Activated naive CD4-positive, alpha-beta T cell treated with Interleukin-2 at 50 U/mL for 16 hours (primary cell): ENCODE measurements around the gene SIK3.
"Not testable (repeated sequence)": the region's sequence is repeated elsewhere in the genome, so short reads cannot be mapped to it uniquely, and the experiment has no call there.

Experiments
- DNase-seq: peaks from one replicate; pipeline ENCODE4 v3.0.0-alpha.2; 2020

The SIK3 gene

GRCh38 chr11:117074119-117074518 lies 24.1 kb downstream of the SIK3 start:
- no peak for DNase-seq

GRCh38 chr11:117073539-117073938 lies 24.7 kb downstream of the SIK3 start:
- DNase-seq: no peak

- no peak for DNase-seq
Observed at GRCh38 chr11:117072517-117073461, 25.4 kb downstream of the SIK3 start.

GRCh38 chr11:117071344-117071787 lies 26.9 kb downstream of the SIK3 start:
- DNase-seq: no peak

- no peak for DNase-seq
Observed at GRCh38 chr11:117070016-117070415, 28.2 kb downstream of the SIK3 start.

- DNase-seq: no peak
Observed at GRCh38 chr11:117068303-117068860, 29.8 kb downstream of the SIK3 start.

GRCh38 chr11:117066959-117067358 lies 31.3 kb downstream of the SIK3 start:
- no peak for DNase-seq

- DNase-seq: no peak
Observed at GRCh38 chr11:117064275-117064674, 34.0 kb downstream of the SIK3 start.

- no peak for DNase-seq
Observed at GRCh38 chr11:117062498-117062897, 35.7 kb downstream of the SIK3 start.

GRCh38 chr11:117061256-117061655 lies 37.0 kb downstream of the SIK3 start:
- no peak for DNase-seq

GRCh38 chr11:117059611-117060148 lies 38.5 kb downstream of the SIK3 start:
- DNase-seq: no peak

GRCh38 chr11:117058761-117059261 lies 39.4 kb downstream of the SIK3 start:
- no peak for DNase-seq

- no peak for DNase-seq
Observed at GRCh38 chr11:117057727-117058126, 40.5 kb downstream of the SIK3 start.

- DNase-seq: no peak
Observed at GRCh38 chr11:117057317-117057716, 40.9 kb downstream of the SIK3 start.

- DNase-seq: no peak
Observed at GRCh38 chr11:117055469-117055868, 42.8 kb downstream of the SIK3 start.

- DNase-seq: no peak
Observed at GRCh38 chr11:117054382-117054781, 43.8 kb downstream of the SIK3 start.

- no peak for DNase-seq
Observed at GRCh38 chr11:117052196-117053149, 45.8 kb downstream of the SIK3 start.

GRCh38 chr11:117050121-117050520 lies 48.1 kb downstream of the SIK3 start:
- DNase-seq: not testable (repeated sequence)

- not testable (repeated sequence) for DNase-seq
Observed at GRCh38 chr11:117046627-117047026, 51.6 kb downstream of the SIK3 start.

GRCh38 chr11:117045956-117046355 lies 52.3 kb downstream of the SIK3 start:
- no peak for DNase-seq

- no peak for DNase-seq
Observed at GRCh38 chr11:117045196-117045595, 53.0 kb downstream of the SIK3 start.

GRCh38 chr11:117044287-117045035 lies 53.8 kb downstream of the SIK3 start:
- no peak for DNase-seq
